HG02759 (cell line): ENCODE results near the gene TMEM244.
"Not testable (repeated sequence)": the region's sequence is repeated elsewhere in the genome, so short reads cannot be mapped to it uniquely, and the experiment has no call there.

ENCODE experiments used
- ATAC-seq: cut with Tn5 transposase; IDR thresholded peaks from one replicate; pipeline ENCODE4 v1.9.1; 2021; ENCODE audit warnings: mild to moderate bottlenecking, moderate library complexity; ENCODE audit not compliant: unreplicated experiment

The TMEM244 gene

GRCh38 chr6:129871221-129871620, 10.1 kb upstream of the TMEM244 start:
- no peak for ATAC-seq

GRCh38 chr6:129867403-129867802, 6.3 kb upstream of the TMEM244 start:
- ATAC-seq, result no peak

DNA sequence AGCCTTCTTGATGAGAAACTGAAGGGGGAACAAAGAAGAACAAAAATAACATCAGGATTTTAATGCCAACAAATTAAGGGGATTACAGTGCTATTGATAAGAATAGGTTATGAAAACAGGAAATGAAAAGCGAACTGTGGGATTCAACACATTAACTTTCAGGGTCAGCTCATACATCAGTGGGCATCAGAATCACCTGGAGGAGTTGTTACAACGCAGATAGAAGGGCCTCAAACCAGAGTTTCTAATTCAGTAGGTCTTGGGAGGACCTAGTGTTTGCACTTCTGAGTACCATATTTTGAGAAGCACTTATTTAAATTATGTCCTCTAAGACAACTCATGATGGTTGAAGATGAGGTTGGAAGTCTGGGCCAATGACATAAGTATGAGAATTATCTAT, 5.6 kb upstream of the TMEM244 start:
- no peak for ATAC-seq

GRCh38 chr6:129866256-129866655, 5.1 kb upstream of the TMEM244 start:
- no peak for ATAC-seq

DNA sequence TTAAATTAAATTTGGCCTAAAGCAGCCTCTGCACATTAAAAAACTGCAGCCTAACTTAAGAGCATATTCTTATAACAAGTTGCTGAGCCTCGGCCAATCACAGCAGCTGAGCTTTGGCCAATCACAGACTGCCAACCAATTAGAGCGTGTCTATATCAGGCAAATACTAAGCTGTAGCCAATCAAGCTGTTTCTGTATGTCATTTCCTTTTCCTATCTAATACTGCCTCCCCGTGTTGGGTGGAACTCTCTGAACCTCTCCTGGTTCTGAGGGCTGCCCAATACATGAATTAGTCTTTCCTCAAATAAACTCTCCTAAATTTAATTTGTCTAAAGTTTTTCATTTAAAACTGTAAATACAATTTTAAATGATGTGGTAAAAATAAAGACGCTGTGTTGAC, 3.9 kb upstream of the TMEM244 start:
- no peak for ATAC-seq

GRCh38 chr6:129863664-129864063, 2.5 kb upstream of the TMEM244 start:
- ATAC-seq, result no peak

DNA sequence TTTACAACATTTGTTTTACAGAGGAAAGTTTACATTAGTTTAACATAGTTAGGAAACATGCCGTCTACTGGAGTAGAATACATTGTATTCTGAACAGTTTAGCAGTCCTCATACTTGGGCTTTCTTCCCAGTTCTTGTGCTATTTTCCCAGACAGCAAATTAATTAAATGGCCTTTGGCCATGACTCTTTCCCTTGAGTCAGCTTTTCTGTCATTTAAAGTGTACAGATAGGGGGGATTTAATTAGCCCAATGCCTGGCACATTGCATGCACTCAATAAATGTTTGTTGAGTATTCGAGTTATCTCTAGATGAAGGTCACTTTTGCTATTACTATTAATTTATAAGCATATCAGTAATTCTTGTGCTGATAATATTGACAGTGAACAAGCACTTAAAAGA, 1.6 kb downstream of the TMEM244 start:
- ATAC-seq, result no peak

DNA sequence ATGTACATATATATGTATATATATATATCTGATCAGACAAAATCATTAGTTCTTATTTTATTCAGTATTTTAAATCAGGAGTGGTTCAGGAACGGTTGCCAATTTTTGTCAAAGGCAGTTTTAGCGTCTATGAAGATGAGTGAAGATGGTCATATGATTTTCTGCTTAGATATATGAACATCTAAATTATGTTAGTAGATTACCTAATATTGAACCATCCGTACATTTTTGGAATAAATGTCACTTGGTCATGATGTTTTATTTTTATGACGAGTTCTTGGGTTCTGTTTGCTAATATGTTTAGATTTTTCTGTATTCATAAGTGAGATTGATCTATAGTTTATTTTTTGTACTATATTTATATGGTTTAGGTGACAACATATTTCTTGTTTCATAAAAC, 3.3 kb downstream of the TMEM244 start:
- no peak for ATAC-seq

- ATAC-seq, result no peak
These were observed 7.0 kb downstream of the TMEM244 start for GRCh38 chr6:129853996-129854711.

DNA sequence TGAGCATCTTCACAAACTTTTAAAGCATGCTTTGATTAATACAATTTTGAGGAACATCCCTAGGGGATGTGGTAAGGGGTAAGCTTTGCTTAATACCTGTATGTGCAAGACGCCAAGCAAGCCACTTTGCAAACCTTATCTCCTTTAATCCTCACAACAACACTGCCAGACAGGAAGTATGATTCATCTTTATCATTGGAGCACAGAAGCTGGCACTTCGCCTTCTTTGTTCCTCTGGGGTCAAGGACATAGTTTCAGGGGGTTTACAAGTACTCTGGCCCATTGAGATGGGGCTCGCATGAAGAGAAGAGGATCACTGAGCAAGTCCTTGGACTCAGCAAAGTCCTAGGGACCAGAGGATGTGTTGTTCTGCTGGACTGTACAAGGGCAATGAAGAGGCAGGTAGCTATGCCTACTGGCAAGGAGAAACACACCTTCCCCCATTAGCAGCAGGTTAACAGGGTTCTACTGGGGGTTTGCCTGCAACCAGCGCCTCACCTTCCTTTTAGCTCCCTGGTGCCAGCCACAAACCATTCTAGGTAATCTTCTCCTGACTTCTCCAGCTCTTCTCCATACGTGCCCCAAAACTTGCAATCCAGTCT, 8.8 kb downstream of the TMEM244 start:
- ATAC-seq, result no peak

DNA sequence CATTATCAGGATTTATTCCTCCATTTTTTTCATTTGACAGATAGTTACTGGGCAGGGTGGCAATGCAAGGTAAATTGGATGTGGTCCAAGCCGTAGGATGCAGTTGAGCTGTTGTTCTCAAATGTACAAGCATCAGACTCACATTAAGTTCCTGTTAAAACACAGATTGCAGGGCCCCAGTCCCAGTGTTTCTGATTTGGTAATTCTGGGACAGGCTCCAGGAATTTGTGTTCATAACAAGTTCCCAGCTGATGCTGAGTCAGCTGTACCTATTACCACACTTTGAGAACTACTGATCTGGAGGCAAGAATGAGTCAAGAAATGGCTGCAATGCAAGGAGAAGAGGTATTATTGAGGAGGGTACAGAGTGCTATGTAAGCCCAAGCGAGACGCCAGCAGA, 11.7 kb downstream of the TMEM244 start:
- no peak for ATAC-seq

- no peak for ATAC-seq
These were observed 14.4 kb downstream of the TMEM244 start for GRCh38 chr6:129846761-129847160.

DNA sequence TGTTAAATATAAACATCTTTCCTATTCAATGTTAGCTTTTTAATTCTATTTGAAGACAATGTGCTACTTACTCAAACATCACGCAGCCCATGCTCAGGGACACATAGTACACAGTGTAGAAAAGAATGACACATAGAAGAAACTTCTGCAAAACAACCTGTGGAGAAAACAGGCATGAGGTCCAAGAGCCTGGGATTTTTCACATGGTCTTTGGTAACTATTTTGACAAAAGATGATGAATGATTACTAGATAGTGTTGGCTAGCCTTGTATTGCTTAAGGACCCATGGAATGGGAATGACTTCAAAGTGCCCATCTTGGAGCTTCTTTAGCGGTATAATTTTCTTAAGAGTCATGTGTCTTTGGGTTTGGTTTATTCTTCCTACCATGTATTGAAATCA, 15.4 kb downstream of the TMEM244 start:
- no peak for ATAC-seq

DNA sequence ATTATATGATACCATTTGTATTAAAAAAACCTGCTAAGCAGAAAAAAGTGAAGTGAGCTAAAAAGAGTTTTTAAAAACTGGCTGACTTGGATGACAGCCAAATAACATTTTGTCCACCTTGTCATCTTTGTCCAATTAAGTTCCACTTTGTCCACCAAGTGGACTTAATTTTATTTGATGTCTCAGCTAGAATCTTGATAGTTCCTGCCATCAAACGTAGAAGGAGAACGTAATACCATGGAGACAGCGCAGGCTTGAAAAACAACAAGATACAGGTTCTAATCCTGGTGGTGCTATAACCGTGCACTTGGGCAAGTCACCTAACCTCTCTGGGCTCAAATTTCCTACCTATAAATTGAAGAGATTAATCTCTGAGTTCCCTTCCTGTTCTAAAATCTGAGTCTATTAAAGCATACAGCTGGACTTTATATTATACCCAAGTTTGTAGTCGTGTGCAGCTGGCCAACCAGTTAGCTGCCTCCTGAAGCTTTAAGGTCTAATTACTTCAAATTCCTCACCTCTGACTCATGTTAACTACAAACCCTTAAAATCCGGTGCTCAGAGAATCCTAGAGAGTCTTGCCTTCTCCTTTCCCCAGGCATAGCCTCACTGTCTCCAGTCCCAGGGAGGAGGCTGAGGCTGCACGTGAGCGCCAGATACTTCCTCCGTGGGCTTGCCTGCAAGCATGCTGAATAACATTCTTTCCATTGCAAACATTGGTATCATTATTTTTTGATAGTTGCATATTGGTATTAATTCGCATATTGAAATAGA, 16.8 kb downstream of the TMEM244 start:
- no peak for ATAC-seq

DNA sequence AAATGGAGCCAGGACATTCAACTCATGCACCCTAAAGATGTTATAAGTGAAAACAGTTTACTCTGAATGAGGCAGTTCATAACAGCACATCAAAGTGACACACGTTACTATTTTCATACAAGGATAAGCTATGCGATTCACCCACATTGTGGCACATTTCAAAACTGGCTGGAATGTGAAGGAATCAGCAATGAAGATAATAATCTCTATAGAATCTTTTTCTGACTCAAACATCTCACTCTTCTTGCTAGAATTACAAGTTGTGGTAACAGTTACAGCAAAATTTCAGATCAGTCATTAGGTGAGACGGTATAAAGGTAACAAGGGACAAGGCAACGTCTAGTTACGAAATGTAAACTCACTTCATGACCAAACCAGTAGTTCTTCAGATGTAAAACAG, 17.5 kb downstream of the TMEM244 start:
- no peak for ATAC-seq

DNA sequence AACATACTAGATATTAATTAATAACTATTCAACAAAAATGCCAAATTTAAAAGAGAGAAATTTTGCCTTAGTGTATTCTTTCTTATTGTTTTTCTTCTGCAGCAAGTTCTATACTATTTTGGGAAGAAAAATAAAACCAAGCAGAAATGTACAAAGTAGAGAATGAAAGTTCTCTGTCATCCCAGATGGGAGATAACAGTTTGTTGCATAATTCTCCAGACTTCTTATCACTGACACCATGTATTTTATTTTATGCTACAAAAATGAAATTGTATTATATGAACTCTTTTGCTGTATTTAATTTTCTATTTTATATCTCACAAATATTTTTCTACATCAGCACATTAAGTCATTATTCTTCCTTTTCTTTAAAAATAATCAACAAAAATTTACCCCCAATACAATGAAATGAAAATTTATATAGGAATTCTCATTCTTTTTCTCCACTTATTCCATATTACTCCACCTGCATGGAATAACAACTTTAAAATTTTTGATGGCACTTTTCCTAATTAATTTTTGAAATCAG, 18.2 kb downstream of the TMEM244 start:
- ATAC-seq, result no peak

GRCh38 chr6:129842137-129842536, 19.0 kb downstream of the TMEM244 start:
- no peak for ATAC-seq

GRCh38 chr6:129839562-129839961, 21.6 kb downstream of the TMEM244 start:
- ATAC-seq, result not testable (repeated sequence)

GRCh38 chr6:129835691-129836090, 25.4 kb downstream of the TMEM244 start:
- no peak for ATAC-seq

DNA sequence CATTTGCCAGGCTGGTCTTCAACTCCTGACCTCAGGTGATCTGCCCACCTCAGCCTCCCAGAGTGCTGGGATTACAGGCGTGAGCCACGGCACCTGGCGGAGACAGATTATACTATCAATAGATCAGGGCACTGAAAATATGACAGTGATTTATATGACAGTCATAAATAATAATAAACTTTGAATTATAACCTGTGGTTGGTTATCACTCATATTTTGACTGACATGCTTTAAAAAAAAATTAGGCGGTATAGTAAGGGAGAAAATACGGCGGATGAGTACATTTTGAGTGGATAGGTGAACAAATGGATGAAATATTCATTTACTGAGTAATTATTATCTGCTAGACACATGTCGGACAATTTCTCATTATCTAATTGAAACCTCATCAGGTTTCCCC, 28.8 kb downstream of the TMEM244 start:
- no peak for ATAC-seq

DNA sequence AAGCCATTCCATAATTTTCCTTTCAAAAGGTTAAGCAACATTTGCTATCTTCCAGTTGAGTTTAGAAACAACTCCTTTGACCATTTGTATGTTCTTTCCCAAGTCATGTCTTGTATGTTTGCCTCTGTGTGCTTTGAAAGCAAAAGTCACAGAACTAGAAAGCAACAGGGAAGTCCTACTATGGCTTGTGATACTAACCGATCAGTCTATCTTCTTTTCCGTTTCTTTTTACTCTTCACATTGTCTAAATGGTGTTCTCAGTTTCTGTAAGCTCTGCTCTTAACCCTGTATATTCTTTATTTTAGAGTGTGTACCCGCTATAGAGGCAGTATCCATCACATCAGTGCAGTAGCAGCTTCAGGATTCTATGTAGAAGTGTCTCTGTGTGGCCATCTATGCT, 32.9 kb downstream of the TMEM244 start:
- ATAC-seq, result no peak

DNA sequence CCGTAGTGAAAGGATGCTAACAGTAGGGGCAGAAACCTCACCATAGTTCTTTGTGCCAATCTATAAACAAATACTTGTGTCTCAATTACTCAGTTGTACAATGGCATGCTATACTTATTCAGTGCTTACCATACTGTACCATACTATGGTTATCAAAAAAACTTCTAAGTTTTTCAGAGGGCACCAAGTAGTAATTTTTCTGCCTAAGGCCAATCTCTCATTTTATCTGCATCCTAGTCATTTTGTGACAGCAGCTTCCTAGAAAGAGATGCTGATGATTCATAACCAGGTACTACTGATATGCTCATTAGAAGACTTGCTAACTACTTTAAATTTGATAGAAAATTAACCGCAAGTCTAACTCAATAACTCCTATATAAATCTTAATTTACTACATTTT, 42.9 kb downstream of the TMEM244 start:
- no peak for ATAC-seq
